HL-60/S4 treated with phorbol 12-myristate 13-acetate at 8.2 ng/mL for 4 days and 3 days (cell line): ENCODE data around the gene KDM4B.

ENCODE experiments used
- in situ Hi-C: fragments of 300-500 bp; cut with MboI; formaldehyde crosslinking; loops from 2 replicates; pipeline ENCODE4 v1.15.0; 2022; ENCODE audit warnings: low sequenced_read_pairs

The KDM4B gene

GRCh38 chr19:5032101-5032967 is 63.4 kb downstream of the KDM4B start:
- in situ Hi-C loops, result no loop called here

DNA sequence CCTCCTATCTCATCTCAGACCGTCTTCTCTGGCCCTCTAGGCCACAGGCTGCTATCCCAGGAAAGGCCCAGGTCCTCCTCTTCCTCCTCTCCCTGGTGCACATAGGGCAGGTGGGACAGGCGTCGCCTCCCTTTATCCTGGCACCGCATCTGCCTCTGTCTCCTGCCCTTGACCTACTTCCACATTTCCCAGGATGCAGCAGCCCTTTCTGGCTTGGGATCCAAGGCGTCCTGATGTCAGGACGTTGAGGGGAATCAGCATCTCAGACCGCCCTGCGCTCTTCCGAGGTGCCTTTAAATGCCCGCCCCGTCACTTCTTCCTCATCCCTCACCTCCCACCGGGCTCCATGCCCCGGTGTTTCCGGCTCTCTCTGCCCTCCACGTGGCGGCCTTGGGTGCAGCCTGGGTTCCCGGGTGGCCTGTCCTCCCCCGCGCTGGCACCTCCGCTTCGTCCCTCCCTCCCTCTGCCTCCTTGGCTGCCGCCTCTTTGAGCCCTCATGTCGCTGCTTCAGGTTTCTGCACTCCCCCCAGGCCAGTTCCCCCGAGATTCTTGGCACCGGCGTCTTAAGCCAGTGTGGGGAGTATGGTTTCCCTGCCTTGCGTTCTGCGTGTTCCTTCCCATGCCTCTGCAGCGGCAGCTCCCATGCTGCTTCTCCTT is 66.3 kb downstream of the KDM4B start:
- in situ Hi-C loops, result no loop called here

DNA sequence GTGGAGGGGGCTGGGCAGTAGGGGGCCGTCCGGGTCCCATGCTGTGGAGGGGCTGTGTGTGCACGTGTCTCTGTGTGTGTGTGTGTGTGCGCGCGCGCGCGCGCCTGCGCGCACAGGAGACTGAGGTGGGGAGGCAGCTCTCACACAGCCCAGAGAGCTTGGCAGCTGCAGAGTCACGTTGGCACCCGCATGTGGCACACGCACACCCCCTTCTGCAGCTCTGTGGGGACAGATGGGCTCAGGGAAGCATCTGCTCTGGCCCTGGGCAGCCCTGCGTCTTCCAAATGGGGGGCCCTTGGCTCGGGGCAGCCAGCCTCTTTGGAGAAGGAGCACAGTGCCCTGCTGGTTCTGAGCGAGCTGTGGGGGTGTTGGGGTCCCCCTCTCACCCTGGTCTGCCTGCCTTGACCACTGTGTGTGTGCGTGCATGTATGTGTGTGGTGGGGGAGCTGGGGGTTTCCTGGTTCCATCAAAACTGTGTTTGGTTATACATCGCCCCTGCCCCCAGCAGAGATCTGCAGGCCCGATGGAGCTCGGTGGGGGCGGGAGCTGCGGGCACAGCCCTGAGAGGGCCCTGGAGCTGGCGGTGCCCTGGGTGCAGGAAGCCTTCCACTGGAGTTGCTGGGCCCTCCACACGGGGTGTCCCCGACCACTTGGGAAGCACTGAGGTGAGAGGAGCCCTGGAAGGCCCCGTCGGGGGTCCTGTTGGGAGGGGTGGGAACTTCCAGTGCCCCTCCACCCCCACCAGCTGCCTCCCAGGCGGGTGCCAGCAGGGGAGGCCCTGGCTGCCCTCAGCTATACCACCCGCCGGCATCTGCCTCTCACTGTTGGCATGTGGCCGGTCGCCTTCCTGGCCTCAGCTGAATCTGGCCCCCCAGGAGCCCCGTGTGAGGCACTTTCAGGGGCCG is 67.1 kb downstream of the KDM4B start:
- in situ Hi-C loops, result no loop called here

- in situ Hi-C loops, result no loop called here
Observed at GRCh38 chr19:5036698-5037563, 68.0 kb downstream of the KDM4B start.

DNA sequence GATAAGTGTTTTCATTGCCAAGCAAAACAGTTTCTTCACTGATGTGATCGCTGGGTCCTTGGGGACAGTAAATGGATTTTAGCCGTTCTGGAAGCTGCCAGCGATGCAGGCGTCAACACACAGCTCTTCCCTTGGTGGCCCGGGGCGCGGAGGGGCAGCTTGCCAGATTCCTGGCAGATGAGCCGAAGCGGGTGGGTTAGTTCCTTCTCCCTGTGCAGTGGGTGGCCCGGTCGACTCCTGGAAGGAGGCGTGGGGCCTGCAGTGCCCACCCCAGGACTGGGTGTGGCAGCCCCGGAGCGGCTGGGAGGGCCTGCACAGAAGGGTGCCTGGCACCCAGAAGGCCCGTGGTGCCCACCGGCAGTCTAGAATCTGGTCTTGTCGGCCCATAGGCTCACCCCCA is 69.0 kb downstream of the KDM4B start:
- in situ Hi-C loops, result no loop called here

GRCh38 chr19:5038631-5039271 is 69.8 kb downstream of the KDM4B start:
- in situ Hi-C loops, result no loop called here

DNA sequence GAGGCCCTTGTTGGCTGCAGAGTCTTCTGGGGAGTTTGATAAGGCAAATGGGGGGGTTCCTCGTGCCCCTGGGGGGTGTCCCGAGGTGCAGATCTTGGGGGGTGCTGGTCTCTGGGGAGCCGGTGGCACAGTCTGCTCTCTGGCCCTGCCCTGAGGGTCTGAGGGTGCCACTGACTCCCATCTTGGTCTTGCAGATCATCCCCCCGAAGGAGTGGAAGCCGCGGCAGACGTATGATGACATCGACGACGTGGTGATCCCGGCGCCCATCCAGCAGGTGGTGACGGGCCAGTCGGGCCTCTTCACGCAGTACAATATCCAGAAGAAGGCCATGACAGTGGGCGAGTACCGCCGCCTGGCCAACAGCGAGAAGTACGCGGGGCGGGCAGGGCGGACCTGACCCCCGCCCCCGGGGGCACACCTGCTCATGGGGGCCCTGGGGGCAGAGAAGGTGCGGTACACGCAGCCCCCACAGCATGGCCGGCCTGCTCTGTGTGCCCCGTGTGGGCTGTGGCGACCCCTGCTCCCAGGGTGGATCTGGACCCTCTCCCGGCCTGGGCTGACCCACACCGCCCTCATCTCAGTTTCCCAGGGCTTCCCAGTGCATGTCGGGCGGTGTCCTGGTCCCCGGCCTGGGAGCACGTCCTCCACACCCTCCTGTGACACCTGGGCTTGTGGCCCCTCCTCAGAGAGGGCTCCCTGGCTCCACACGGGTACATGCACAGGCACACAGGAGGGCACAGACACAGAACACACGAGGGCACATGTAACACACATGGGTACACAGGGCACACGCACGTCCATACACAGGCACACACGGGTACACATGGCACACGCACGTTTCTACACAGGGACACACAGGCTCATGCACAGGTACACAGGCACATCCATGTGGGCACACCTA is 71.0 kb downstream of the KDM4B start:
- in situ Hi-C loops, result no loop called here

- in situ Hi-C loops, result no loop called here
Observed at GRCh38 chr19:5040544-5041167, 71.7 kb downstream of the KDM4B start.

- in situ Hi-C loops, result no loop called here
Observed at GRCh38 chr19:5041168-5041912, 72.4 kb downstream of the KDM4B start.

DNA sequence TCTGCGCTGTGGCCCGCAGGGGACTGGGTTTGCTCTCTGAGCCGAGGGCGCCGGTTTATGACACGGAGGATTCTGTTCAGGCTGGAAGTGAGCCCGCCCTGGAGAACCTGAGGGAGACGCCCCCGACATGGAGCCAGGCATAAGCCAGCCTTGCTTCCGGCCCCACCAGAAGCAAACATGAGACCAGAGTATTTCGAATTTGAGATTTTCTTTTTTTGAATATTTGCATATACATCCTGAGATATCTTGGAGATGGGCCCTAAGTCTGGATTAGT is 72.9 kb downstream of the KDM4B start:
- in situ Hi-C loops, result no loop called here

- in situ Hi-C loops, result no loop called here
Observed at GRCh38 chr19:5042556-5042955, 73.6 kb downstream of the KDM4B start.

DNA sequence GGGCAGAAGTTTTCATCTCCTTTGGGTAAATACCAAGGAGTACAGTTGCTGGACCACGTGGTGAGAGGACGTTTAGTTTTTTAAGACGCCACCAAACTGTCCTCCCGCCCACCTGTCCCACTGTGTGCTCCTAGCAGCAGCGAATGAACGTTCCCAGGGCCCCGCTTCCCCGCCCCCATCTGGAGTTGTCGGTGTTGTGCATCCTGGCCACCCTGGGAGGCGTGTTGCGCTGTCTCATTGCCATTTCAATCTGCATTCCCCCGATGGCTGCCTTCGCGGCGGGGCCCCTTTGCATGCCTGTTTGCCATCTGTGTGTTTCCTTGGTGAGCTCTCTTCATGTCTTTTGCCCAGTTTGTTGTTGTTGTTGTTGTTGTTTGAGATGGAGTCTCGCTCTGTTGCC is 76.1 kb downstream of the KDM4B start:
- in situ Hi-C loops, result no loop called here

GRCh38 chr19:5045956-5046338 is 77.0 kb downstream of the KDM4B start:
- in situ Hi-C loops, result no loop called here

GRCh38 chr19:5046339-5047039 is 77.6 kb downstream of the KDM4B start:
- in situ Hi-C loops, result no loop called here

GRCh38 chr19:5047251-5047935 is 78.5 kb downstream of the KDM4B start:
- in situ Hi-C loops, result no loop called here

- in situ Hi-C loops, result no loop called here
Observed at GRCh38 chr19:5048091-5048726, 79.3 kb downstream of the KDM4B start.
